SK-N-SH (cell line): Measurements from ENCODE around the gene KDM4F.
"Not testable (repeated sequence)": the region's sequence is repeated elsewhere in the genome, so short reads cannot be mapped to it uniquely, and the experiment has no call there.

ENCODE experiments used
- CHD2 ChIP-seq: fragments of 150-350 bp; IDR thresholded peaks from 2 replicates; pipeline ENCODE4 v1.6.1; 2018; ENCODE audit warnings: low read length; ENCODE audit not compliant: partially characterized antibody
- CTCF ChIP-seq: fragments of 200-600 bp; sonication (generic); IDR thresholded peaks from 2 replicates; pipeline ENCODE4 v1.6.1; 2017; ENCODE audit warnings: antibody characterized with exemption, mild to moderate bottlenecking, moderate library complexity
- FOXJ3 ChIP-seq: sonication (generic); formaldehyde crosslinking; IDR thresholded peaks from 2 replicates; pipeline ENCODE4 v1.5.1; 2020; ENCODE audit warnings: mild to moderate bottlenecking, missing genetic modification reagents
- GABPA ChIP-seq: IDR thresholded peaks from 2 replicates; pipeline ENCODE4 v1.4.0; 2012; ENCODE audit warnings: low read depth, mild to moderate bottlenecking
- GATA2 ChIP-seq: sonication (generic); formaldehyde crosslinking; IDR thresholded peaks from 2 replicates; pipeline ENCODE4 v1.5.0; 2020; ENCODE audit warnings: mild to moderate bottlenecking, missing genetic modification reagents
- JUND ChIP-seq: IDR thresholded peaks from 2 replicates; pipeline ENCODE4 v1.4.0; 2012
- MAX ChIP-seq: IDR thresholded peaks from 2 replicates; pipeline ENCODE4 v1.4.0; 2012; ENCODE audit warnings: low read depth
- NRF1 ChIP-seq: IDR thresholded peaks from 2 replicates; pipeline ENCODE4 v1.6.1; 2012; ENCODE audit warnings: low read depth, mild to moderate bottlenecking, low read length
- POLR2AphosphoS5 ChIP-seq: IDR thresholded peaks from 2 replicates; pipeline ENCODE4 v1.6.1; 2012; ENCODE audit warnings: low read depth, low read length
- REST ChIP-seq: IDR thresholded peaks from 2 replicates; pipeline ENCODE4 v1.6.1; 2012; ENCODE audit warnings: mild to moderate bottlenecking, low read depth, low read length, moderate library complexity
- RFX5 ChIP-seq: IDR thresholded peaks from 2 replicates; pipeline ENCODE4 v1.6.1; 2012; ENCODE audit warnings: mild to moderate bottlenecking, improper control_type of control experiment, low read length
- TAF1 ChIP-seq: IDR thresholded peaks from 2 replicates; pipeline ENCODE4 v1.6.1; 2012; ENCODE audit warnings: low read depth, mild to moderate bottlenecking, low read length, moderate library complexity, borderline replicate concordance
- YY1 ChIP-seq: IDR thresholded peaks from 2 replicates; pipeline ENCODE4 v1.4.0; 2012; ENCODE audit warnings: low read depth, mild to moderate bottlenecking
- TF ChIP-seq, protein P1 (sequence below): IDR thresholded peaks from 2 replicates; pipeline ENCODE4; 2012

DNA sequence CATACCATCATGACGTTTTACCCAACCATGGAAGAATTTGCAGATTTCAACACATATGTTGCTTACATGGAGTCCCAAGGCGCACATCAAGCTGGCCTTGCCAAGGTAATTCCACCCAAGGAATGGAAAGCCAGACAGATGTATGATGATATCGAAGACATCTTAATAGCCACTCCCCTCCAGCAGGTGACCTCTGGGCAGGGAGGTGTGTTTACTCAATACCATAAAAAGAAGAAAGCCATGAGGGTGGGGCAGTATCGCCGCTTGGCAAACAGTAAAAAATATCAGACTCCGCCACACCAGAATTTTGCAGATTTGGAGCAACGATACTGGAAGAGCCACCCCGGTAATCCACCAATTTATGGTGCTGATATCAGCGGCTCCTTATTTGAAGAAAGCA lies 23.6 kb upstream of the KDM4F start:
- not testable (repeated sequence) for TF ChIP-seq MAX; CTCF; YY1; RFX5; POLR2AphosphoS5; GABPA; REST; CHD2; NRF1; FOXJ3 (CRISPR knock-in tag); JUND; TAF1; GATA2 (CRISPR knock-in tag)
- TF ChIP-seq, protein P1, sequence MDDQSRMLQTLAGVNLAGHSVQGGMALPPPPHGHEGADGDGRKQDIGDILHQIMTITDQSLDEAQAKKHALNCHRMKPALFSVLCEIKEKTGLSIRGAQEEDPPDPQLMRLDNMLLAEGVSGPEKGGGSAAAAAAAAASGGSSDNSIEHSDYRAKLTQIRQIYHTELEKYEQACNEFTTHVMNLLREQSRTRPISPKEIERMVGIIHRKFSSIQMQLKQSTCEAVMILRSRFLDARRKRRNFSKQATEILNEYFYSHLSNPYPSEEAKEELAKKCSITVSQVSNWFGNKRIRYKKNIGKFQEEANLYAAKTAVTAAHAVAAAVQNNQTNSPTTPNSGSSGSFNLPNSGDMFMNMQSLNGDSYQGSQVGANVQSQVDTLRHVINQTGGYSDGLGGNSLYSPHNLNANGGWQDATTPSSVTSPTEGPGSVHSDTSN, result not testable (repeated sequence)
